GM13977 (cell line): ENCODE data around the gene SLC40A1.

Experiments used
- DNase-seq: peaks from one replicate; pipeline ENCODE4 v3.0.0; 2012; ENCODE audit warnings: low spot score
- CTCF ChIP-seq: IDR thresholded peaks from 2 replicates; pipeline ENCODE4 v1.5.1; 2012; ENCODE audit warnings: mild to moderate bottlenecking, control low read depth; ENCODE audit not compliant: insufficient read depth; ENCODE audit errors: extremely low read depth, missing control alignments
- in situ Hi-C: fragments of 300-500 bp; cut with MboI; formaldehyde crosslinking; loops from one replicate; pipeline ENCODE4 v1.12.0; 2022; ENCODE audit warnings: low sequenced_read_pairs, low pct_unique_long_range_greater_than_20kb, mixed read lengths, inconsistent platforms; ENCODE audit not compliant: unreplicated experiment

Gene SLC40A1

GRCh38 chr2:189527812-189528592 lies 52.6 kb downstream of the SLC40A1 start:
- in situ Hi-C loops: no loop called here

GRCh38 chr2:189527041-189527750 lies 53.4 kb downstream of the SLC40A1 start:
- TF ChIP-seq CTCF: no peak
- in situ Hi-C loops: no loop called here
- DNase-seq: no peak

More at GRCh38 chr2:189527812-189528592, 52.6 kb downstream of the SLC40A1 start:
- no peak for TF ChIP-seq CTCF
- DNase-seq: no peak

GRCh38 chr2:189526241-189526640 lies 54.3 kb downstream of the SLC40A1 start:
- TF ChIP-seq CTCF: no peak
- in situ Hi-C loops: no loop called here
- no peak for DNase-seq

GRCh38 chr2:189524746-189525145 lies 55.8 kb downstream of the SLC40A1 start:
- in situ Hi-C loops: no loop called here
- DNase-seq: no peak
- no peak for TF ChIP-seq CTCF

GRCh38 chr2:189522435-189523151 lies 58.0 kb downstream of the SLC40A1 start:
- no peak for TF ChIP-seq CTCF
- in situ Hi-C loops: no loop called here
- no peak for DNase-seq

- no peak for DNase-seq
- in situ Hi-C loops: no loop called here
- no peak for TF ChIP-seq CTCF
Measured at GRCh38 chr2:189521699-189522434, 58.7 kb downstream of the SLC40A1 start.
